ENCODE measurements around the gene PCYT2.
"Not testable (repeated sequence)": the region's sequence is repeated elsewhere in the genome, so short reads cannot be mapped to it uniquely, and the experiment has no call there.

The PCYT2 gene

GRCh38 chr17:81953443-81953842 is 42.2 kb upstream of the PCYT2 start:
- peaks cover 12% of the 10 kb centered on the region for H3K27me3 ChIP-seq (ENCODE audit: control insufficient read depth, insufficient read depth, low read length)
- not testable (repeated sequence) for H3K36me3 ChIP-seq (ENCODE audit: control insufficient read depth, insufficient read depth, low read length); H3K4me1 ChIP-seq (ENCODE audit: control insufficient read depth, insufficient read depth, low read length); H3K9me3 ChIP-seq (ENCODE audit: control insufficient read depth, insufficient read depth, low read length); H3K4me3 ChIP-seq (ENCODE audit: low read depth, low read length); H3K9ac ChIP-seq (ENCODE audit: low read depth, low read length)

DNA sequence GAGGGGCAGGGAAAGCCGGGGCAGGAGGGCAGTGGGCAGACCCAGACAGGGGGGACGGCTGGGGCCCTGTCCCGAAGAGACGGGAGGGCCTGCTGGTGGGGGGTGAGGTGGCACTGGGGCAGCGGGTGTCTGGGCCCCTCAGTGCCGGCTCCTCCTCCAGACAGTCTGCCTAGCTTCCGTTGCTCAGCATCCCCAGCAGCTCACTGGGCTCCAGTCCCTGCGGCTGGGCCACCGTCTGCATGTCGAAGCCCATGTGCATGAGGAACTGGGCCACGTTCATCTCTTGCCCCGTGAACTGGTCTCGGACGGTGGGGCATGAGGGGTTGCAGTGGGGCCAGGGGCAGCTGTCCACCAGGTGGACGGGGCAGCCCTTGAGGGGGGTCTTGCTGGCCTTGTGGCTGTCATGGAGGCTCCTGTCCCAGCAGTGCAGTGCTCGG is 41.6 kb upstream of the PCYT2 start:
- Histone ChIP-seq H3K36me3 (ENCODE audit: control insufficient read depth, insufficient read depth, low read length) (no peaks in the 10 kb centered on the region), H3K9ac (ENCODE audit: low read depth, low read length) (no peak overlapping the region), H3K27me3 (ENCODE audit: control insufficient read depth, insufficient read depth, low read length) (peaks cover 6% of the 10 kb centered on the region)

GRCh38 chr17:81951785-81952684 is 40.8 kb upstream of the PCYT2 start:
- Histone ChIP-seq H3K4me1 (ENCODE audit: control insufficient read depth, insufficient read depth, low read length) (no peaks in the 10 kb centered on the region), H3K4me3 (ENCODE audit: low read depth, low read length) (no peak overlapping the region), H3K36me3 (ENCODE audit: control insufficient read depth, insufficient read depth, low read length) (no peaks in the 10 kb centered on the region), H3K27me3 (ENCODE audit: control insufficient read depth, insufficient read depth, low read length) (peaks cover under 1% of the 10 kb centered on the region), H3K9me3 (ENCODE audit: control insufficient read depth, insufficient read depth, low read length) (no peaks in the 10 kb centered on the region), H3K9ac (ENCODE audit: low read depth, low read length) (no peak overlapping the region)

More for the DNA sequence above, 41.6 kb upstream of the PCYT2 start:
- Histone ChIP-seq H3K4me1 (ENCODE audit: control insufficient read depth, insufficient read depth, low read length) (no peaks in the 10 kb centered on the region), H3K4me3 (ENCODE audit: low read depth, low read length) (no peak overlapping the region), H3K9me3 (ENCODE audit: control insufficient read depth, insufficient read depth, low read length) (no peaks in the 10 kb centered on the region)

- H3K36me3 ChIP-seq (ENCODE audit: control insufficient read depth, insufficient read depth, low read length), result no peaks in the 10 kb centered on the region
- no peak overlapping the region for H3K9ac ChIP-seq (ENCODE audit: low read depth, low read length)
- no peaks in the 10 kb centered on the region for H3K9me3 ChIP-seq (ENCODE audit: control insufficient read depth, insufficient read depth, low read length)
- H3K27me3 ChIP-seq (ENCODE audit: control insufficient read depth, insufficient read depth, low read length), result no peaks in the 10 kb centered on the region
- no peaks in the 10 kb centered on the region for H3K4me1 ChIP-seq (ENCODE audit: control insufficient read depth, insufficient read depth, low read length)
- H3K4me3 ChIP-seq (ENCODE audit: low read depth, low read length), result no peak overlapping the region
These were observed 39.3 kb upstream of the PCYT2 start for GRCh38 chr17:81950501-81950900.

DNA sequence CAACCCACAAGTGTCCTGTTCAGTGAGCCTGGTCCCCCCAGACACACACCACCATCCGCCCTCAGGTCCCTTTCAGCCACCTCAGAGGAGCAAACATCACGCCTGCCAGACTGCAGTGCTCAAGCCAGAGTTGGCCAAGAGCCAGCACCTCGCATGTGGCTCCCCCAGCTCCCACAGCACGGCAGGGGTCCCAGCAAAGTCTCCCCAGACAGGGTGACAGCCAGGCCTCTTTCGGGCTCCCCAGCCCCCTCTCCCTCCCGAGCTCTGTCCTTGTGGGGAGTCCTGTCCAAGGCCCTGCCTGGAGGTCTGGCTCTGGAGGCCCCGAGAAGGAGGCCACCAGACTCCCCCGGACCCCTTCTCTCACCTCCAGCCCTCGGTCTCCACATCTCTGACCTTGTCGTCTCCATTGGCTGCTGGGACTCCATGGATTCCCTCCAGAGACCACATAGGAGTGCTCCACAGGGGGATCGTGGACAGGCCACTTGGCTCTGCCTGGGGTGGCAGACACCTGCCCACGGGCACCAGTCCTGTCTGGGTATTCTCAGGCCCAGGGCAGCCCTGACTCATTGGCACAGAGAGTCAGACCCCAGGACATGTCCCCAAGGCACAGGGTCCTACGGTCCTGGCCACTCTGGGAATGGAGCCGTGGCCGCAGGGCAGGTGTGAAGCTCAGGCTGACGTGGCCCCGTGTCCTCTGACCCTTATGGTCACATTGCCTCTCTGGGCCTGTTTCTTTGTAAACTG is 37.6 kb upstream of the PCYT2 start:
- Histone ChIP-seq H3K4me1 (ENCODE audit: control insufficient read depth, insufficient read depth, low read length) (no peaks in the 10 kb centered on the region), H3K27me3 (ENCODE audit: control insufficient read depth, insufficient read depth, low read length) (no peaks in the 10 kb centered on the region), H3K9me3 (ENCODE audit: control insufficient read depth, insufficient read depth, low read length) (no peaks in the 10 kb centered on the region), H3K36me3 (ENCODE audit: control insufficient read depth, insufficient read depth, low read length) (no peaks in the 10 kb centered on the region), H3K9ac (ENCODE audit: low read depth, low read length) (no peak overlapping the region), H3K4me3 (ENCODE audit: low read depth, low read length) (no peak overlapping the region)

GRCh38 chr17:81947189-81947588 is 36.0 kb upstream of the PCYT2 start, which contains the start of gene MYADML2:
TSS of gene MYADML2 (minus strand) at chr17:81947233. CDS start at chr17:81941741, 5,492 bp downstream.
- Histone ChIP-seq H3K9ac (ENCODE audit: low read depth, low read length) (no peak within 1 kb of the TSS), H3K4me1 (ENCODE audit: control insufficient read depth, insufficient read depth, low read length) (no peaks in the 10 kb centered on the region), H3K27me3 (ENCODE audit: control insufficient read depth, insufficient read depth, low read length) (no peaks in the 10 kb centered on the region), H3K36me3 (ENCODE audit: control insufficient read depth, insufficient read depth, low read length) (no peaks in the 10 kb centered on the region), H3K4me3 (ENCODE audit: low read depth, low read length) (no peak within 1 kb of the TSS), H3K9me3 (ENCODE audit: control insufficient read depth, insufficient read depth, low read length) (no peaks in the 10 kb centered on the region)

- Histone ChIP-seq H3K9ac (ENCODE audit: low read depth, low read length) (no peak overlapping the region), H3K4me1 (ENCODE audit: control insufficient read depth, insufficient read depth, low read length) (no peaks in the 10 kb centered on the region), H3K9me3 (ENCODE audit: control insufficient read depth, insufficient read depth, low read length) (no peaks in the 10 kb centered on the region), H3K4me3 (ENCODE audit: low read depth, low read length) (no peak overlapping the region), H3K27me3 (ENCODE audit: control insufficient read depth, insufficient read depth, low read length) (no peaks in the 10 kb centered on the region), H3K36me3 (ENCODE audit: control insufficient read depth, insufficient read depth, low read length) (no peaks in the 10 kb centered on the region)
These were observed 33.7 kb upstream of the PCYT2 start for GRCh38 chr17:81944858-81945257.

DNA sequence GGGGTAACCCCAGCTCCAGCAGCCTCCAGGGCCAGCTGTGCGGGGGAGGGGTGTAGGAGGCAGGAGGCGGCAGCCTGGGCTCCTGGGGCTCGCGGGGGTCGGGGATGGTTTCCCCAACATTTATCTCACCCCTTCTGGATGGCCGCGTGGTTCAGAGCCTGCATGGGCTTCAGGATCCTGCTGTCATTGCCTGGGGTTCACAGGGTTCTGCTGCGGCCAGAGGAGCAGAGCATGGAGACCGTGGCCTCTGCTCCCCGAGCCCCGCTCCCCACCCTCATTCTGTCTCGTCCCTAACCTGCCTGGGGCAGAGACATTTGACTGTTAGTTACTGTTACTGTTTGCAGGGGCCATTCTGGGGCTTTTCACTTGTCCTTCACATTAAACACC is 31.0 kb upstream of the PCYT2 start:
- no peaks in the 10 kb centered on the region for H3K36me3 ChIP-seq (ENCODE audit: control insufficient read depth, insufficient read depth, low read length)
- H3K27me3 ChIP-seq (ENCODE audit: control insufficient read depth, insufficient read depth, low read length), result peaks cover 4% of the 10 kb centered on the region
- H3K4me3 ChIP-seq (ENCODE audit: low read depth, low read length), result peak overlapping the region; percentile 8
- H3K4me1 ChIP-seq (ENCODE audit: control insufficient read depth, insufficient read depth, low read length), result no peaks in the 10 kb centered on the region
- no peak overlapping the region for H3K9ac ChIP-seq (ENCODE audit: low read depth, low read length)
- no peaks in the 10 kb centered on the region for H3K9me3 ChIP-seq (ENCODE audit: control insufficient read depth, insufficient read depth, low read length)

DNA sequence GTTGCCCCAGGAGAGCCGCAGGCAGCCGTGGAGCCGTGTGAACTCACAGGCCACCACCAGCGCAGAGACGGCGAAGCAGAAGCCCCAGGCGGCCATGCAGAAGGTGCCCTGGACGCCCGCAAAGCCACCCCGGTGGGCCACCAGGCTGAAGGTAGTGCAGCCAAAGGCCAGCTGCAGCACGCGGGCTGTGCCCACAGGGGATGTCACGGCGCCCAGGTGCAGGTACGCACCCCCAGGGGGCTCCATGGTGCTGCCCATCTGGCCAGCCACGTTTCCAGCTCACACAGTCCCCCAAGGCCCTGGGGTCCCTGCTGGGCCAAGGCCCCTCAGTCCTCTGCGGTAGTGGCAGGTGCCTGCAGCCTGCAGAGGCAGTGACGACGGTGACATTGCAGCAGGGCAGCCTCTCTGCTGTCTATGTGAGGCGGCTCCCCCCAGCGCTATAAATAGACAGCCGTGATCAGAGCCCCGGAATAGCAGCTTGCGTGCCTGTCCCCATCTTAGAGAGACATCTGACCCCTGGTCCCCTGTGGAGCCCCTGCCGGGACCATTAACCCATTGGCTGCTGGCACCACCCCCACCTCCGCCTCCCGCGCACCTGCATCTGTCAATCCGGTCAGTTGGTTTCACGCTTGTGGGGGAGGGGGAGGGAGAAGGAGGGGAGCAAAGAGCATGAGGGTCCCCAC is 30.4 kb upstream of the PCYT2 start:
- H3K36me3 ChIP-seq (ENCODE audit: control insufficient read depth, insufficient read depth, low read length), result no peaks in the 10 kb centered on the region
- no peak overlapping the region for H3K9ac ChIP-seq (ENCODE audit: low read depth, low read length)
- H3K4me1 ChIP-seq (ENCODE audit: control insufficient read depth, insufficient read depth, low read length), result no peaks in the 10 kb centered on the region
- peaks cover 4% of the 10 kb centered on the region for H3K27me3 ChIP-seq (ENCODE audit: control insufficient read depth, insufficient read depth, low read length)
- peak overlapping the region; percentile 8 for H3K4me3 ChIP-seq (ENCODE audit: low read depth, low read length)
- H3K9me3 ChIP-seq (ENCODE audit: control insufficient read depth, insufficient read depth, low read length), result no peaks in the 10 kb centered on the region

GRCh38 chr17:81940538-81941483 is 29.6 kb upstream of the PCYT2 start:
- Histone ChIP-seq H3K9me3 (ENCODE audit: control insufficient read depth, insufficient read depth, low read length) (no peaks in the 10 kb centered on the region), H3K9ac (ENCODE audit: low read depth, low read length) (no peak overlapping the region), H3K36me3 (ENCODE audit: control insufficient read depth, insufficient read depth, low read length) (no peaks in the 10 kb centered on the region), H3K27me3 (ENCODE audit: control insufficient read depth, insufficient read depth, low read length) (peaks cover 4% of the 10 kb centered on the region), H3K4me3 (ENCODE audit: low read depth, low read length) (no peak overlapping the region), H3K4me1 (ENCODE audit: control insufficient read depth, insufficient read depth, low read length) (no peaks in the 10 kb centered on the region)
